Muscle of back (tissue), 11 donors: ENCODE results near the gene ANKRD24. TPM values are rescaled to one million over a fixed set of nuclear protein-coding genes. Genes with fewer than 3 reads are reported as not detected.
"Not testable (repeated sequence)": the region's sequence is repeated elsewhere in the genome, so short reads cannot be mapped to it uniquely, and the experiment has no call there.

Source experiments
- DNase-seq, 3 donors: peaks; one replicate each; pipeline versions ENCODE4 v3.0.0 to v3.0.0-alpha.2; 2013
- polyA plus RNA-seq, 10 donors: library from polyadenylated mRNA; unstranded; fragments of 120-200 nt; gene quantifications; one replicate each; pipeline ENCODE4 v1.2.1, GENCODE V29; 2013; ENCODE audit not compliant: insufficient read length in 10 of 10

ANKRD24 gene
- polyA plus RNA-seq, 10 donors, result 0.41 to 1.9 (median 1.1) TPM

GRCh38 chr19:4230237-4230636, 47.7 kb downstream of the ANKRD24 start:
- DNase-seq, result not testable (repeated sequence)

- DNase-seq, result not testable (repeated sequence)
These were observed 49.0 kb downstream of the ANKRD24 start for GRCh38 chr19:4231521-4231920.

GRCh38 chr19:4232139-4232538, 49.6 kb downstream of the ANKRD24 start:
- DNase-seq, result not testable (repeated sequence)

GRCh38 chr19:4232614-4233281, 50.3 kb downstream of the ANKRD24 start:
- DNase-seq, result peak in 1 of 3 donors; percentile 50

GRCh38 chr19:4233282-4233853, 50.9 kb downstream of the ANKRD24 start:
- peak in 1 of 3 donors; percentile 54 for DNase-seq

- DNase-seq, result no peak
These were observed 51.8 kb downstream of the ANKRD24 start for GRCh38 chr19:4234142-4234861.

- DNase-seq, result no peak
These were observed 52.3 kb downstream of the ANKRD24 start for GRCh38 chr19:4234862-4235201.

GRCh38 chr19:4237510-4237909, 55.0 kb downstream of the ANKRD24 start:
- DNase-seq, result not testable (repeated sequence)

- DNase-seq, result no peak
These were observed 56.3 kb downstream of the ANKRD24 start for GRCh38 chr19:4238831-4239230.

GRCh38 chr19:4241824-4242430, 59.4 kb downstream of the ANKRD24 start:
- DNase-seq, result no peak

- DNase-seq, result not testable (repeated sequence)
These were observed 63.4 kb downstream of the ANKRD24 start for GRCh38 chr19:4245938-4246337.

- DNase-seq, result peak; percentile 99
These were observed 64.5 kb downstream of the ANKRD24 start, which contains the start of gene YJU2 for GRCh38 chr19:4246767-4247593. Gene YJU2 (plus strand): TSS chr19:4247080. CDS start chr19:4247147, 67 bp downstream.

- no peak for DNase-seq
These were observed 74.1 kb downstream of the ANKRD24 start for GRCh38 chr19:4256563-4256962.

GRCh38 chr19:4257025-4257424, 74.5 kb downstream of the ANKRD24 start:
- no peak for DNase-seq

GRCh38 chr19:4258181-4258580, 75.7 kb downstream of the ANKRD24 start:
- DNase-seq, result no peak

GRCh38 chr19:4260613-4261191, 78.2 kb downstream of the ANKRD24 start:
- no peak for DNase-seq

- DNase-seq, result no peak
These were observed 82.3 kb downstream of the ANKRD24 start for GRCh38 chr19:4264812-4265211.

- DNase-seq, result no peak
These were observed 83.9 kb downstream of the ANKRD24 start for GRCh38 chr19:4266253-4267000.

- peak in 2 of 3 donors; percentile 41 to 42 for DNase-seq
These were observed 84.8 kb downstream of the ANKRD24 start for GRCh38 chr19:4267101-4267900.
